HepG2 (cell line): ENCODE measurements around the gene BBS9. TPM values are rescaled to one million over a fixed set of nuclear protein-coding genes. Genes with fewer than 3 reads are reported as not detected.

Experiments used
- ATAC-seq: fragments of 200-7000 bp; cut with Tn5 transposase; 3 replicates; pipeline ENCODE4 v1.9.1; 2020; ENCODE audit warnings: mild to moderate bottlenecking, moderate library complexity
- BruUV-seq: library from RNA; stranded (reverse); fragments of 400-500 nt; replicated peaks from 2 replicates; lab custom pipeline; 2021; lab: Mats Ljungman, UMichigan
- CTCF ChIA-PET: fragments of 300-600 bp; formaldehyde crosslinking; extraction: SDS; loops from one replicate; lab custom pipeline; 2021; ENCODE audit warnings: low total read pairs, inconsistent platforms, low intra/inter-chr PET ratio; lab: Yijun Ruan, JAX
- POLR2A ChIA-PET: fragments of 350-600 bp; sonication (Branson Sonifier 250); formaldehyde crosslinking; loops from one replicate; lab custom pipeline; 2020; ENCODE audit warnings: antibody characterized with exemption, inconsistent platforms; lab: Yijun Ruan, JAX
- DNase-seq: peaks from one replicate; pipeline ENCODE4 v3.0.0-alpha.2; 2015; ENCODE audit warnings: low spot score
- FAIRE-seq: peaks from 3 replicates; lab custom pipeline; 2011; peaks lifted over from hg19 to GRCh38; lab: Jason Lieb, UNC
- H2AFZ ChIP-seq: one replicate; pipeline ENCODE4 v1.6.1; 2011; ENCODE audit warnings: low read length, inconsistent platforms
- H3K27ac ChIP-seq: fragments of 300-600 bp; 3 replicates; pipeline ENCODE4 v1.8.0; 2011; ENCODE audit warnings: mixed run types, mild to moderate bottlenecking, mixed read lengths, low read length, inconsistent platforms; ENCODE audit not compliant: insufficient read depth; ENCODE audit errors: extremely low read length
- H3K27me3 ChIP-seq, 2 experiments: fragments of 200-600 bp in 1 of 2; 2 replicates in 1 of 2; 3 replicates in 1 of 2; pipeline versions ENCODE4 v1.6.0 to v1.8.0; 2011; ENCODE audit warnings: low read length in 2 of 2, mild to moderate bottlenecking in 2 of 2, moderate library complexity in 2 of 2, inconsistent platforms in 1 of 2; ENCODE audit not compliant: insufficient read depth in 2 of 2, control insufficient read depth in 1 of 2
- H3K36me3 ChIP-seq, 2 experiments: fragments of 200-600 bp in 1 of 2; replicated peaks in 1 of 2; 2 replicates in 1 of 2; 3 replicates in 1 of 2; pipeline versions ENCODE4 v1.5.1 to v1.8.0; 2011; ENCODE audit warnings: low read length in 2 of 2, inconsistent platforms in 1 of 2; ENCODE audit not compliant: insufficient read depth in 2 of 2, control insufficient read depth in 1 of 2
- H3K4me1 ChIP-seq: 2 replicates; pipeline ENCODE4 v1.5.1; 2012; ENCODE audit warnings: low read length, inconsistent platforms; ENCODE audit not compliant: insufficient read depth
- H3K4me2 ChIP-seq: 2 replicates; pipeline ENCODE4 v1.6.0; 2011; ENCODE audit warnings: low read depth, low read length, inconsistent platforms
- H3K4me3 ChIP-seq, 3 experiments: fragments of 200-600 bp in 1 of 3; sonication (generic), shearing (Covaris generic) in 1 of 3; replicated peaks in 1 of 3; 2 replicates each; pipeline ENCODE4 v1.5.1; 2011 to 2016; ENCODE audit warnings: low read length in 3 of 3, inconsistent platforms in 2 of 3, low read depth in 2 of 3, mild to moderate bottlenecking in 2 of 3, control low read depth in 1 of 3, mixed read lengths in 1 of 3; ENCODE audit not compliant: insufficient read depth in 1 of 3
- H3K79me2 ChIP-seq: one replicate; pipeline ENCODE4 v1.6.1; 2011; ENCODE audit warnings: low read length, inconsistent platforms; ENCODE audit not compliant: insufficient read depth
- H3K9ac ChIP-seq: 2 replicates; pipeline ENCODE4 v1.6.0; 2011; ENCODE audit warnings: mild to moderate bottlenecking, low read depth, low read length, inconsistent platforms; ENCODE audit not compliant: insufficient read depth
- H3K9me3 ChIP-seq: 2 replicates; pipeline ENCODE4 v1.5.1; 2012; ENCODE audit warnings: mild to moderate bottlenecking, low read length
- H4K20me1 ChIP-seq: 2 replicates; pipeline ENCODE4 v1.6.0; 2011; ENCODE audit warnings: inconsistent platforms, mild to moderate bottlenecking, low read length, moderate library complexity; ENCODE audit not compliant: insufficient read depth
- CTCF ChIP-seq: sonication (generic); formaldehyde crosslinking; IDR thresholded peaks from 2 replicates; pipeline ENCODE4 v1.5.0; 2020; ENCODE audit warnings: mild to moderate bottlenecking, missing genetic modification reagents, moderate library complexity
- ETV5 ChIP-seq: IDR thresholded peaks from 2 replicates; pipeline ENCODE4 v1.6.1; 2018; ENCODE audit warnings: missing biosample characterization, missing genetic modification reagents, inconsistent platforms, borderline replicate concordance
- SMC3 ChIP-seq: IDR thresholded peaks from 2 replicates; pipeline ENCODE4 v1.6.1; 2011; ENCODE audit warnings: low read length, improper control_type of control experiment
- SOX6 ChIP-seq, 2 experiments: fragments of 450-650 bp in 1 of 2; sonication (generic) in 1 of 2; formaldehyde crosslinking in 1 of 2; IDR thresholded peaks; 2 replicates each; pipeline versions ENCODE4 v1.4.0 to v1.6.1; 2017 to 2020; ENCODE audit warnings: antibody characterized with exemption in 1 of 2, mild to moderate bottlenecking in 1 of 2, missing genetic modification reagents in 1 of 2
- STAG1 ChIP-seq: sonication (generic); formaldehyde crosslinking; IDR thresholded peaks from 2 replicates; pipeline ENCODE4 v1.4.0; 2020; ENCODE audit warnings: missing genetic modification reagents
- TAF1 ChIP-seq: sonication (generic); formaldehyde crosslinking; IDR thresholded peaks from 2 replicates; pipeline ENCODE4 v1.4.0; 2020; ENCODE audit warnings: missing genetic modification reagents
- ZNF468 ChIP-seq: sonication (generic); formaldehyde crosslinking; IDR thresholded peaks from 2 replicates; pipeline ENCODE4 v1.8.0; 2022; ENCODE audit warnings: mild to moderate bottlenecking, moderate library complexity, missing genetic modification reagents
- ZNF597 ChIP-seq: sonication (generic); formaldehyde crosslinking; IDR thresholded peaks from 2 replicates; pipeline ENCODE4 v1.5.0; 2020; ENCODE audit warnings: missing genetic modification reagents
- ZNF672 ChIP-seq: sonication (generic); formaldehyde crosslinking; IDR thresholded peaks from 2 replicates; pipeline ENCODE4 v1.8.1; 2022; ENCODE audit warnings: missing genetic modification reagents
- ZNF761 ChIP-seq: sonication (generic); formaldehyde crosslinking; conservative IDR thresholded peaks from 2 replicates; pipeline ENCODE4 v1.4.0; 2020; ENCODE audit warnings: mild to moderate bottlenecking, missing genetic modification reagents
- WGBS: methylation state at CpG from one replicate; pipeline ENCODE4 v1.1.6; 2017; ENCODE audit warnings: low lambda C conversion rate; 5-methylcytosine and 5-hydroxymethylcytosine counted together
- in situ Hi-C: cut with HindIII; loops from 2 replicates; pipeline ENCODE4 v1.10.0; 2017; ENCODE audit warnings: low pct_unique_long_range_greater_than_20kb; ENCODE audit not compliant: extremely low pct_ligation_motif_present
- intact Hi-C: fragments of 100-400 bp; cut with micrococcal nuclease; formaldehyde crosslinking; loops from one replicate; pipeline ENCODE4 v1.10.0; 2022; ENCODE audit not compliant: unreplicated experiment
- polyA plus RNA-seq, 8 experiments: library from polyadenylated mRNA; depleted of rRNA in 3 of 8; stranded (reverse) in 7 of 8; unstranded in 1 of 8; fragments of >200 nt; fragmentation: Illumina TruSeq in 4 of 8; extraction: Trizol in 4 of 8; gene quantifications; 2 replicates each; pipeline versions ENCODE4 v1.2.1 to v1.2.3, GENCODE V29; 2011 to 2016; ENCODE audit warnings: low read depth in 4 of 8, missing spikeins in 1 of 8, mixed read lengths in 1 of 8; ENCODE audit not compliant: insufficient read depth in 1 of 8
- total RNA-seq, 5 experiments: library from RNA; depleted of rRNA; stranded (reverse); fragments of >200 nt; fragmentation: Illumina TruSeq; extraction: Trizol; gene quantifications; 2 replicates each; pipeline ENCODE4 v1.2.3, GENCODE V29; 2016; ENCODE audit warnings: low read depth in 1 of 5
- TF ChIP-seq, protein P1 (sequence below): sonication (generic); formaldehyde crosslinking; IDR thresholded peaks from 2 replicates; pipeline ENCODE4 v1.4.0; 2020; ENCODE audit warnings: missing genetic modification reagents

BBS9 gene
- total and polyA plus RNA-seq, 2 of the 13 experiments (the other 11 are each of a cell fraction or from before 2014, with no cell fraction given) = 5.1 to 7.8 TPM

GRCh38 chr7:33423646-33424020 is 294.3 kb downstream of the BBS9 start:
- Histone ChIP-seq H3K9ac (no peak overlapping the region), H3K27me3 (no peaks in the 10 kb centered on the region), H2AFZ (no peak overlapping the region), H4K20me1 (no peaks in the 10 kb centered on the region), H3K27ac (no peak overlapping the region), H3K4me1 (no peaks in the 10 kb centered on the region), H3K9me3 (no peaks in the 10 kb centered on the region), H3K36me3 (no peaks in the 10 kb centered on the region), H3K79me2 (no peaks in the 10 kb centered on the region), H3K4me2 (no peak overlapping the region), H3K4me3 (no peak overlapping the region)
- 4% methylated on average over 1 of the region's 1 CpG for WGBS
- intact Hi-C loops = no loop called here
- BruUV-seq = no TSS peak
- TF ChIP-seq CTCF (CRISPR knock-in tag) = peak; percentile 39
- TF ChIP-seq TAF1 (CRISPR knock-in tag) = no peak
- TF ChIP-seq SMC3 = peak; percentile 32; the same call in 1 of the 2 replicates
- peak; percentile 52 for TF ChIP-seq STAG1
- no peak for FAIRE-seq
- DNase-seq = peak; percentile 16
- ChIA-PET CTCF (interaction anchor here (1.3 kb wide), 1 partner anchor 321 kb away, joined by 3 read pairs; no protein-coding TSS in a partner anchor), POLR2A (no interaction called here)
- ATAC-seq = no peak
- in situ Hi-C loops = no loop called here

DNA sequence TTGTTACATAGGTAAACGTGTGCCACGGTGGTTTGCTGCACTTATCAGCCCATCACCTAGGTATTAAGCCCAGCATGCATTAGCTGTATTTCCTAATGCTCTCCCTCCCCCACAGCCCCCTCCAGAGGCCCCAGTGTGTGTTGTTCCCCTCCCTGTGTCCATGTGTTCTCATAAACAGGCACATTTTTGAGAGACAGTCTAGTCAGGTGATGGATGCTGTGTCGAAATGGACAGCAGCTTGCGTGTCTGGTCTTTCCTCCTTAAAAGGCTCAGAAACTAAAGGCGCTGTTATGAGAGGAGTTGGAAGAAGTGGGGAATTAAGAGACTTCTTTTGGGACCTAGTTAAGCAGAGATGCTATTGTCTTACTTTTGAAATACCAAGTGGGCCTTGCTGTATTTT is 296.0 kb downstream of the BBS9 start:
- Histone ChIP-seq H3K27me3 (no peaks in the 10 kb centered on the region), H3K4me2 (no peak overlapping the region), H3K9ac (no peak overlapping the region), H3K4me1 (no peaks in the 10 kb centered on the region), H3K79me2 (no peaks in the 10 kb centered on the region), H2AFZ (no peak overlapping the region), H3K9me3 (no peaks in the 10 kb centered on the region), H3K36me3 (no peaks in the 10 kb centered on the region), H3K27ac (no peak overlapping the region), H3K4me3 (no peak overlapping the region), H4K20me1 (no peaks in the 10 kb centered on the region)
- ATAC-seq = no peak
- no peak for FAIRE-seq
- intact Hi-C loops (no loop called here), in situ Hi-C loops (no loop called here)
- ChIA-PET CTCF (no interaction called here), POLR2A (no interaction called here)
- DNase-seq = no peak
- BruUV-seq = no TSS peak
- 45% methylated on average over 5 of the region's 5 CpGs for WGBS
- TF ChIP-seq SOX6 (IDR thresholded peaks at IDR 0.05) (no peak), SOX6 (CRISPR knock-in tag; IDR thresholded peaks at IDR 0.05) (no peak), ETV5 (no peak), ZNF761 (CRISPR knock-in tag) (no peak), ZNF672 (CRISPR knock-in tag) (no peak), ZNF468 (CRISPR knock-in tag) (no peak), ZNF597 (no peak)
- TF ChIP-seq, protein P1, sequence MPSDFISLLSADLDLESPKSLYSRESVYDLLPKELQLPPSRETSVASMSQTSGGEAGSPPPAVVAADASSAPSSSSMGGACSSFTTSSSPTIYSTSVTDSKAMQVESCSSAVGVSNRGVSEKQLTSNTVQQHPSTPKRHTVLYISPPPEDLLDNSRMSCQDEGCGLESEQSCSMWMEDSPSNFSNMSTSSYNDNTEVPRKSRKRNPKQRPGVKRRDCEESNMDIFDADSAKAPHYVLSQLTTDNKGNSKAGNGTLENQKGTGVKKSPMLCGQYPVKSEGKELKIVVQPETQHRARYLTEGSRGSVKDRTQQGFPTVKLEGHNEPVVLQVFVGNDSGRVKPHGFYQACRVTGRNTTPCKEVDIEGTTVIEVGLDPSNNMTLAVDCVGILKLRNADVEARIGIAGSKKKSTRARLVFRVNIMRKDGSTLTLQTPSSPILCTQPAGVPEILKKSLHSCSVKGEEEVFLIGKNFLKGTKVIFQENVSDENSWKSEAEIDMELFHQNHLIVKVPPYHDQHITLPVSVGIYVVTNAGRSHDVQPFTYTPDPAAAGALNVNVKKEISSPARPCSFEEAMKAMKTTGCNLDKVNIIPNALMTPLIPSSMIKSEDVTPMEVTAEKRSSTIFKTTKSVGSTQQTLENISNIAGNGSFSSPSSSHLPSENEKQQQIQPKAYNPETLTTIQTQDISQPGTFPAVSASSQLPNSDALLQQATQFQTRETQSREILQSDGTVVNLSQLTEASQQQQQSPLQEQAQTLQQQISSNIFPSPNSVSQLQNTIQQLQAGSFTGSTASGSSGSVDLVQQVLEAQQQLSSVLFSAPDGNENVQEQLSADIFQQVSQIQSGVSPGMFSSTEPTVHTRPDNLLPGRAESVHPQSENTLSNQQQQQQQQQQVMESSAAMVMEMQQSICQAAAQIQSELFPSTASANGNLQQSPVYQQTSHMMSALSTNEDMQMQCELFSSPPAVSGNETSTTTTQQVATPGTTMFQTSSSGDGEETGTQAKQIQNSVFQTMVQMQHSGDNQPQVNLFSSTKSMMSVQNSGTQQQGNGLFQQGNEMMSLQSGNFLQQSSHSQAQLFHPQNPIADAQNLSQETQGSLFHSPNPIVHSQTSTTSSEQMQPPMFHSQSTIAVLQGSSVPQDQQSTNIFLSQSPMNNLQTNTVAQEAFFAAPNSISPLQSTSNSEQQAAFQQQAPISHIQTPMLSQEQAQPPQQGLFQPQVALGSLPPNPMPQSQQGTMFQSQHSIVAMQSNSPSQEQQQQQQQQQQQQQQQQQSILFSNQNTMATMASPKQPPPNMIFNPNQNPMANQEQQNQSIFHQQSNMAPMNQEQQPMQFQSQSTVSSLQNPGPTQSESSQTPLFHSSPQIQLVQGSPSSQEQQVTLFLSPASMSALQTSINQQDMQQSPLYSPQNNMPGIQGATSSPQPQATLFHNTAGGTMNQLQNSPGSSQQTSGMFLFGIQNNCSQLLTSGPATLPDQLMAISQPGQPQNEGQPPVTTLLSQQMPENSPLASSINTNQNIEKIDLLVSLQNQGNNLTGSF (CRISPR knock-in tag) = no peak
